ENCODE results near the gene FPR1.

The FPR1 gene

DNA sequence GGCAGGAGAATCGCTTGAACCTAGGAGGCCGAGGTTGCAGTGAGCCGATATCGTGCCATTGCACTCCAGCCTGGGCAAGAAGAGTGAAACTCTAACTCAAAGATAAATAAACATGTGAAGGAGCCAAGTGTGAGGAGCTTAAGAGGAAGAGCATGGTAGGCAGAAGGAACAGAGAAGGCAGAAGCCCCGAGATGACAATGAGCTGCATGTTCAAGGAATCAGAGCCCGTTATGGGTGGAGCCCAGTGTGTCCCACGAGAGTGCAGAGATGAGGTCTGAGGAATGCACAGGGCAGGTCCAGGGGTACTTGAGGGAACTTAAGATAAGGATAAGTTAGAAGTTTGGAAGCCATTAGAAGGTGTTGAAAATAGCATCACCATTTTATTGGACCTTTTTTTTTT, 10.0 kb upstream of the FPR1 start:
- TF ChIP-seq GATA3 (IDR thresholded peaks at IDR 0.05; ENCODE audit: low read depth, low read length), result no peak
- no peak for TF ChIP-seq GATA2 (IDR thresholded peaks at IDR 0.05; ENCODE audit: low read depth, low read length)

DNA sequence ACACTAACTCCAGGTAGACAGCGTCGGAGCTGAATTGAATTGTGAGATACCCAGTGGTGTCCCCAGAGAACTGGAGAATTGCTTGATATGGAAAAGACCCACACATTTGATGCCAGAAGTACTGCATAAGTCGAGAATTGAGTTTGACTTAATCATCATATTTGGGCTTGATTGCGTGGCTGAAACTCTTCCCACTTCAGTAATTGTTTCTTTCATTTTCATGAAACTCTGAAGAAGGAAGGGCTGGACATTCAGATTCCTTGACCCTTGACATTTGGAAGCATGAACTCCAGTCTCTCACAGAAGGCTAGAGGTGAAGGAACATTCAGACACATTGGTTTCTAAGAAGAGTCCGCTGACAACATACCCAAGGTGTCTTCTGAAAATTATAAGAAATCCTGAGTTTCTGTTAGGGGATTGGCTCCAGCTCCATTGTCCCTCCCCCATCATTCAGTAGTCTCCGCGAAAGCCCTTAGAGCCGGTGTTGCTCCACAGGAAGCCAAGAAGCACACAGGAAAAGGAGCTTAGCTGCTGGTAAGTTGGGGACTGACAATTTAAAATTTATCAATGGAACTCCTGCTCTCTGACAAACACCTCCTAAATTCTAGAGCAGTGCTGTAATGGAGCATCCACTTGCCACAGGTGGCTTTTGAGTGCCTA, 9.1 kb upstream of the FPR1 start, which contains the start of gene FPR2:
Gene FPR2 (plus strand): TSS at position 484 of the 660 bp plus-strand sequence. CDS start 7,479 bp downstream, outside the sequence.
- TF ChIP-seq GATA2 (IDR thresholded peaks at IDR 0.05; ENCODE audit: low read depth, low read length), result no peak
- no peak for TF ChIP-seq GATA3 (IDR thresholded peaks at IDR 0.05; ENCODE audit: low read depth, low read length)

DNA sequence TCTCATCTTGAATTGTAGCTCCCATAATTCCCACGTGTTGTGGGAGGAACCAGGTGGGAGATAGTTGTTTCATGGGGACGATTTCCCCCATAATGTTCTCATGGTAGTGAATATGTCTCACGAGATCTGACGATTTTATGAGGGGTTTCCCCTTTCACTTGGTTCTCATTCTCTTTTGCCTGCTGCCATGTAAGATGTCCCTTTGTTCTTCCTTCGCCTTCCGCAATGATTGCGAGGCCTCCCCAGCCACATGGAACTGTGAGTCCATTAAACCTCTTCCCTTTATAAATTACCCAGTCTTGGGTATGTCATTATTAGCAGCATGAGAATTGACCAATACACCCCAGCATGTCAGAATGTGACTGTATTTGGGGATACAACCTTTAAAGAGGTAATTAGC, 3.9 kb upstream of the FPR1 start:
- TF ChIP-seq GATA3 (IDR thresholded peaks at IDR 0.05; ENCODE audit: low read depth, low read length) (no peak), GATA2 (IDR thresholded peaks at IDR 0.05; ENCODE audit: low read depth, low read length) (no peak)

DNA sequence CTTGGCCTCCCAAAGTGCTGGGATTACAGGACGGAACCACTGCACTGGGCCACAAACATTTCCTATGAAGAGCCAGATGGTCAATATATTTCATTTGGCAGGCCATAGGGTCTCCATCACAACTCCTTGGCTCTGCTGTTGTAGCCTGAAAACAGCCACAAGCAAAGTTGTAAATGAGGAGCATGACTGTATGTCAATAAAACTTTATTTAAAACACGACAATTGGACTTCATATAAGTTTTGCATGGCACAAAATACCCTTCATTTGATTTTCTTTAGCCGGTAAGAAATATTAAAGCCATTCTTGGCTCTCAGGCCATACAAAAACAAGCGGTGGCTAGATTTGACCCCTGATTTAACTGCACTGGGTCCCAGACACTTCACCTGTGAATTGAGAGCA, 3.1 kb upstream of the FPR1 start:
- no peak for TF ChIP-seq GATA2 (IDR thresholded peaks at IDR 0.05; ENCODE audit: low read depth, low read length)
- no peak for TF ChIP-seq GATA3 (IDR thresholded peaks at IDR 0.05; ENCODE audit: low read depth, low read length)

DNA sequence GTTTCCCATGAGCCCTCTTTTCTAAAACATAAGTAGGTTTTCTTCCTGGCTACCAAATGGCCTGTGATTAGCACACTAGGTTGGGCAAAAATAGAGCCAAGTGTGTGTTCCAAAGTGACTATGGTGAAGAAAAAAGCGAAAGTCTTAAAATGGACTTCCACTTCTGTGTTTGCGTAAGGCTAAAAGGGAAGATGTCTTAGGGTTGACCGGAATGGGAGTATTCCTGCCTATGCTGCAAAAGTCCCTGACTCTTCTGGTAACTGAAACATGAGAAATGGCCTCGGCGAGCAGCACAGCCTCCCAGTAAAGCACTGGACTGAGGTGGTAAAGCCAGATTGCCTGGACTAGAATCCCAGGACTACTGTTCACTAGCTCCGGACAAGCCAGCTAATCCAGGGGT, 2.4 kb upstream of the FPR1 start:
- no peak for TF ChIP-seq GATA2 (IDR thresholded peaks at IDR 0.05; ENCODE audit: low read depth, low read length)
- TF ChIP-seq GATA3 (IDR thresholded peaks at IDR 0.05; ENCODE audit: low read depth, low read length), result no peak

DNA sequence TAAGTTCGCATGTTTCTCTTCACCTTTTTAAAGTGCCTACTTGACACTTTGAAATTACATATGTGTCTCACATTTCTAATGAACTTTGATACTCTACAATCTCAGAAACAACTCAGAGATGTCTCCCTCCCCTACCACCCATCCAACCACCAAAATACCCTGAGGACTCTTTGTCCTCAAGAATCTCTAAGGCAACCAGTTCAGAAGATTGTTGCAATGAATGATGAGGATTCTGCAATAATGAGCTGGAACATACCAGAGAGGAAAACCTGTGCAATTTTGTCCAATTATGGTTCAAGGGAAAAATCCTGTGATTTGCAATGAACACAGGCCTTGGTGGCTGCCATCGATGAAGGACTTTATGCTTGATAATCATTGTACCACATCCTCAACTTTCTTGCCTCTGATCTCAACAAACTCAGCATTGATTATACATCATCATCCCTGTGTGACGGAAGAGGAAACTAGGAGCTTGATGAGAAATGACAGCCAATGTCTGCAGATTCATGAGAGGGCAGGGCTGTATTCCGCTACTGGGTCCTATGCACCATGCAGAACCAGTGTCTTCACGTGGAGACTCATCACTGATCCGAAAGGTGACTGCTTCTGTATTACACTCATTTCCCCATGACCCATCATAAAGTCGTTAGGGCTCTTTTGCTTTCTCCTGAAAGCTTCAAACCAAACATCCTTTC, 1.1 kb downstream of the FPR1 start:
- TF ChIP-seq GATA2 (IDR thresholded peaks at IDR 0.05; ENCODE audit: low read depth, low read length) (no peak), GATA3 (IDR thresholded peaks at IDR 0.05; ENCODE audit: low read depth, low read length) (no peak)

DNA sequence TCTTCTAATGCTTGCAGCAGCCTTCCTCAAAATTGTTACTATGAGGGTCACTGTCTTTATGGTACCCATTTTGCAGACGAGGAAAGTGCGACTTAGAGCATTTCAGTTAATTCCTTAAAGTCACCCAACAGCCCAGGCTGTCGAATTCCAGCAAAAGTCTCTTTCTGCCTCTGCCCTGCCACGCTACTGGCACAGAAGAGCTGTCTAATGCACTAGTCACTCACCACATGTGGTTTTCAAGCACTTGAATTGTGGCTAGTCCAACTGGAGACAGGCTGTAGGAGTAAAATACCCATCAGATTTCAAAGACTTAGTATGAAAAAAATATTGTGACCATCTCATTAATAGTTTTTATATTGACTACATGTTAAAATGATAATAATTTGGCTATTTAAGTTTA, 1.7 kb downstream of the FPR1 start:
- TF ChIP-seq GATA2 (IDR thresholded peaks at IDR 0.05; ENCODE audit: low read depth, low read length), result no peak
- TF ChIP-seq GATA3 (IDR thresholded peaks at IDR 0.05; ENCODE audit: low read depth, low read length), result no peak

DNA sequence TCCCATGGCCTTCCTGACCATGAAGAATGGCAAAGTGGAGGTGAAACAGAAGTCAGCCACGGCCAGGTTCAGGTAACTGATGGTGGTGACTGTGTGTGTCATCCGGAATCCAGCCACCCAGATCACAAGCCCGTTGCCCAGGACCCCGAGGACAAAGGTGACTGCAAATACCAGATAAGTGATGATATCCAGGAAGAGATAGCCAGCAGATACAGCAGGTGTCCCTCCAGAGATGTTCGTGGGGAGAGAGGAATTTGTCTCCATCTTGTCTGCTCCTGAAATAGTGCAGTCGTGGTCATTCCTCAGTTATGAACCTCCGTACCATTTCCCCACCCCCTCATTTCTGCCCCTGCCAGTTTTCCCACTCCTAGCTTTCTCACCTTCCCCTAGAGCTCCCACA, 4.9 kb downstream of the FPR1 start:
- TF ChIP-seq GATA2 (IDR thresholded peaks at IDR 0.05; ENCODE audit: low read depth, low read length) (no peak), GATA3 (IDR thresholded peaks at IDR 0.05; ENCODE audit: low read depth, low read length) (no peak)

DNA sequence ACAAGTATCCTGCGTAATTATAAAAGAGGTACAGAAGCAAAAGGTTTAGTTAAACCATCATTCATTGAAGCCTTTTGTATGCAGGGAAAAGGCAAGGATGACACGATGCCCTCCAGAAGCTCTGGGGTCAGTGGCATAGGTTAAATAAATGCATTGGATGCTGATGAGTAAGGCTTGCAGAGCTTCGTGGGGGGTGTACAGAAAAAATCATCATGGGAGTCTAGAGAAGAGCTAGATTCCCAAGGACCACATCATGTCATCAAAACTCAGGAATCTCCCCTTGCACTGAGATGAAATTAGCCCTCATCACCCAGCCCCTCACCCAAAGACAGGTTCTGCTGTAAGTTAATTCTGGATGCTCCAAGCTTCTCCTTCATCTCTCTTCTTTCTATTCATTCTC, 8.3 kb downstream of the FPR1 start:
- TF ChIP-seq GATA2 (IDR thresholded peaks at IDR 0.05; ENCODE audit: low read depth, low read length) (no peak), GATA3 (IDR thresholded peaks at IDR 0.05; ENCODE audit: low read depth, low read length) (no peak)

DNA sequence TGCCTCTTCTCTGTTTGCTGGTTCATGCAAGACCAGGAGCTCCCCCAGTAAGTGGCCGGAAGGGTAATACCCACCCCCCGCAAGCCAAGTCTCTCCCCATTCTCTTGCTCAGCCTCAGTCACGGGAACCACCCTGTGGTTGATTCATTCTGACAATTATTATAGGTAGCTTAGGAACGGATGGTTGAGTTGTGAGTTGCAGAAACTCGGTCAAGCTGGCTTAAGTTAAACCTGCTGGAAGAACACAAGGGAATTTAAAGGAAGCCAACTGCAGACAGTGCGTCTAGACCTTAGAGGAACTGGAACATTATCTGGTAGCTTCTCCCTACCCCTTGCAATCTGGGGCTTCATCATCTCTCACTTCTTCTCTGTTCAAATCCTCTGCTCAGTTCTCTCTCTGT, 8.9 kb downstream of the FPR1 start:
- TF ChIP-seq GATA2 (IDR thresholded peaks at IDR 0.05; ENCODE audit: low read depth, low read length) (no peak), GATA3 (IDR thresholded peaks at IDR 0.05; ENCODE audit: low read depth, low read length) (no peak)

DNA sequence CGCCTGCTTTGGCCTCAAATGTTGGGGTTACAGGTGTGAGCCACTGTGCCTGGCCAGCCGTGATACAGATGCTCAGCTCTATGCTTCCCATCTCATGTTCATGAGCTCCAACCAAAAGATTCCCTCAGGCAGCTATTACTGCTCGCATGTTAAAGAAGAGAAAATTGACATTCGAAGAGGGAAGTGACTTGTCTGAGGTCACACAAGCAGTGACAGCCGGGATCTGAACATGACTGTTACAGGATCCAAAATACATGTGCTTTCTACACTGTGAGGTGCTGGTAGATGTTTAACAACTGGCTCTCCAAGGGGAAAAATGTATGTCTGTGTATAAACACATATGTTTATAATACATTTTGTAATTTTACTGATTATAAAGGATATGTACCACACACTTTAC, 11.3 kb downstream of the FPR1 start:
- TF ChIP-seq GATA2 (IDR thresholded peaks at IDR 0.05; ENCODE audit: low read depth, low read length) (no peak), GATA3 (IDR thresholded peaks at IDR 0.05; ENCODE audit: low read depth, low read length) (no peak)

DNA sequence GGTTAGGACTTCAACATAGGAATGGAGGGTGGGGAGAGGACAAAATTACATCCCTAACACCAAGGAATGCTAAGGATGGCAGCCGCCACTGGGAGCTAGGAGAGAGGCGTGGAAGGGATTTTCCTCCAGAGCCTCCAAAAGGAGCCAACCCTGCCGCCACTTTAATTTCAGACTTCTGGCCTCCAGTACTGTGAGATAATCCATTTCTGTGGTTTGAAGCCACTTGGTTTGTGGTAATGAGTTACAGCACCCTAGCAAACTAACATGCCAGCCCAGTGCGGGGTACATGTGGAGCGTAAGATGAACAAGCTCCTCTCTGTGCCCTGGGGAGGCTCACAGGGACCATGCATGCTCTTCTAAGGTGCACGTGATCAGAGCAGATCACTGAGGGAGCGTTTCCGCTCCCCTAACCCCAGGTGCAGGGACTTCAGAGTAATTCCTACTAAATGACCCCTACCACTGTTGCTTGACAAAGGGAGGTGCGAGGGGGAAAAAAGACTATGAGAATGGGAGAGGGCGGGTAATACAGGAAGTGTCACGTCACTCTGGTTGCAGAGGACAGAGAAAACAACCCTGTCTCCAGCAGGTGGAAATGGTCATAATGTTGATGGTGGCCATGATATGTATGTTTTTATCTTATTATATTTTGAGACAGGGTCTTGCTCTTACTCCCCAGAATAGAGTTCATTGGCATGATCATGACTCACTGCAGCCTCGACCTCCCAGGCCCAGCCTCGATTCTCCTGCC, 12.0 kb downstream of the FPR1 start:
- TF ChIP-seq GATA3 (IDR thresholded peaks at IDR 0.05; ENCODE audit: low read depth, low read length), result no peak

DNA sequence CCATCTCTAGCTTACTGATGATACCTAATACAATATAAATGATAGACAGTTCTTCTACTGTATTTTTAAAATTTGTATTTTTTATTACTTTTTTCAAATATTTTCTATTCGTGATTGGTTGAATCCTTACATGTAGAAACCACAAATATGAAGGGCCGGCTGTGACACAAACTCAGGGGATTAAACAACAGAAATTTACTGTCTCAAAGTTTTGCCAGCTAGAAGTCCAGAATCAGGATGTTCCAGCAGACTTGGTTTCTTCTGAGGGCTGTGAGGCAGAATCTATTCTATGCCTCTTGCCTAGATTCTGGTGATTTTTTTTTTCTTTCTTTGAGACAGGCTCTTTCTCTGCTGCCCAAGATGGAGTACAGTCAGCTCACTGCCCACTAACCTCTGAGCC, 13.8 kb downstream of the FPR1 start:
- TF ChIP-seq GATA2 (IDR thresholded peaks at IDR 0.05; ENCODE audit: low read depth, low read length) (no peak), GATA3 (IDR thresholded peaks at IDR 0.05; ENCODE audit: low read depth, low read length) (no peak)

DNA sequence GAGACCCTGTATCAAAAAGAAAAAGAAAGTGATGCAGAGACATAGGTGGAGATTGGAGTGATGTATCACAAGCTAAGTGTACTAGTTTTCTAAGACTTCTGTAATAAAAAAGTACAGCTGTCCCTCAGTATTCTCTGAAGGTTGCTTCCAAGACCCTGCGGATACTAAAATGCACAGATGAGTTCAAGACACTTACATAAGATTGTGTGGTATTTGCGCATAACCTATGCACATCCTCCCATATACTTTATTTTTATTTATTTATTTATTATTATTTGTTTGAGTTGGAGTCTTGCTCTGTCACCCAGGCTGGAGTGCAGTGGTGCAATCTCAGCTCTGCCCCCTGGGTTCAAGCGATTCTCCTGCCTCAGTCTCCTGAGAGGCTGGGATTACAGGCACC, 14.3 kb downstream of the FPR1 start:
- TF ChIP-seq GATA3 (IDR thresholded peaks at IDR 0.05; ENCODE audit: low read depth, low read length) (no peak), GATA2 (IDR thresholded peaks at IDR 0.05; ENCODE audit: low read depth, low read length) (no peak)

All from SH-SY5Y (cell line).